GM18870 (cell line): ENCODE measurements around the gene HOXC9.

Experiments
- ATAC-seq: cut with Tn5 transposase; IDR thresholded peaks from one replicate; pipeline ENCODE4 v1.9.1; 2021; ENCODE audit warnings: moderate library complexity; ENCODE audit not compliant: unreplicated experiment

Gene HOXC9

GRCh38 chr12:54024581-54025305 lies 24.8 kb downstream of the HOXC9 start:
- no peak for ATAC-seq

- ATAC-seq: no peak
These were observed 25.8 kb downstream of the HOXC9 start for GRCh38 chr12:54025499-54026405.

GRCh38 chr12:54026640-54027441 lies 26.9 kb downstream of the HOXC9 start:
- no peak for ATAC-seq

- ATAC-seq: no peak
These were observed 27.5 kb downstream of the HOXC9 start for GRCh38 chr12:54027442-54027786.

- ATAC-seq: no peak
These were observed 28.6 kb downstream of the HOXC9 start, which contains the start of gene HOXC6 for GRCh38 chr12:54028314-54029201. Gene HOXC6 (plus strand): TSS chr12:54028440. CDS start chr12:54028522, 82 bp downstream.

GRCh38 chr12:54029529-54030441 lies 29.8 kb downstream of the HOXC9 start:
- no peak for ATAC-seq

- ATAC-seq: no peak
These were observed 30.5 kb downstream of the HOXC9 start for GRCh38 chr12:54030442-54030801.

GRCh38 chr12:54030889-54031471 lies 31.0 kb downstream of the HOXC9 start:
- ATAC-seq: no peak

GRCh38 chr12:54031480-54031879 lies 31.5 kb downstream of the HOXC9 start:
- no peak for ATAC-seq

- ATAC-seq: no peak
These were observed 32.2 kb downstream of the HOXC9 start for GRCh38 chr12:54032086-54032619.

- ATAC-seq: no peak
These were observed 32.7 kb downstream of the HOXC9 start, which contains the start of gene HOXC5 for GRCh38 chr12:54032627-54033100. Gene HOXC5 (plus strand): TSS chr12:54033050. CDS start chr12:54033123, 73 bp downstream.

GRCh38 chr12:54033106-54033979 lies 33.4 kb downstream of the HOXC9 start:
- ATAC-seq: no peak

GRCh38 chr12:54033980-54034784 lies 34.2 kb downstream of the HOXC9 start:
- ATAC-seq: no peak

GRCh38 chr12:54034785-54035310 lies 34.9 kb downstream of the HOXC9 start:
- ATAC-seq: no peak

GRCh38 chr12:54035568-54036264 lies 35.8 kb downstream of the HOXC9 start:
- no peak for ATAC-seq
